GM12878 (cell line): Measurements from ENCODE around the gene NAT9. TPM values are rescaled to one million over a fixed set of nuclear protein-coding genes. Genes with fewer than 3 reads are reported as not detected.

Experiments
- ATAC-seq: fragments of 200-7000 bp; cut with Tn5 transposase; 3 replicates; pipeline ENCODE4 v1.9.1; 2020; ENCODE audit warnings: mild to moderate bottlenecking, moderate library complexity
- BruUV-seq: library from RNA; stranded (reverse); fragments of 400-500 nt; replicated peaks from 2 replicates; lab custom pipeline; 2021; lab: Mats Ljungman, UMichigan
- CTCF ChIA-PET: fragments of 300-600 bp; sonication (Branson Sonifier 250); formaldehyde crosslinking; extraction: SDS; loops from one replicate; lab custom pipeline; 2021; ENCODE audit warnings: inconsistent platforms; lab: Yijun Ruan, JAX
- POLR2A ChIA-PET: fragments of 350-600 bp; formaldehyde crosslinking; extraction: SDS; loops from one replicate; lab custom pipeline; 2021; ENCODE audit warnings: inconsistent platforms; lab: Charles Lee
- RAD21 ChIA-PET: fragments of 300-600 bp; sonication (Branson Sonifier 250); formaldehyde crosslinking; loops from one replicate; lab custom pipeline; 2023; ENCODE audit warnings: antibody characterized with exemption; ENCODE audit not compliant: unreplicated experiment; lab: Charles Lee
- SMC1A ChIA-PET: fragments of 300-600 bp; sonication (Branson Sonifier 250); formaldehyde crosslinking; loops from one replicate; lab custom pipeline; 2023; ENCODE audit not compliant: unreplicated experiment, uncharacterized antibody; lab: Charles Lee
- DNase-seq: peaks from one replicate; pipeline ENCODE4 v3.0.0-alpha.2; 2011; ENCODE audit warnings: low read depth, low spot score
- FAIRE-seq: peaks from 3 replicates; lab custom pipeline; 2011; peaks lifted over from hg19 to GRCh38; lab: Jason Lieb, UNC
- H2AFZ ChIP-seq: 2 replicates; pipeline ENCODE4 v1.6.0; 2011; ENCODE audit warnings: low read depth, low read length, control low read depth; ENCODE audit not compliant: control insufficient read depth
- H3K27ac ChIP-seq: 2 replicates; pipeline ENCODE4 v1.5.1; 2011; ENCODE audit warnings: control low read depth; ENCODE audit not compliant: control insufficient read depth, insufficient read depth
- H3K27me3 ChIP-seq, 2 experiments: replicated peaks in 1 of 2; 2 replicates each; pipeline versions ENCODE4 v1.6.0 to v1.6.1; 2011; ENCODE audit warnings: low read length in 1 of 2; ENCODE audit not compliant: control insufficient read depth in 2 of 2, insufficient read depth in 2 of 2
- H3K36me3 ChIP-seq, 2 experiments: 2 replicates each; pipeline ENCODE4 v1.5.1; 2011; ENCODE audit warnings: low read length in 1 of 2; ENCODE audit not compliant: control insufficient read depth in 2 of 2, insufficient read depth in 2 of 2
- H3K4me1 ChIP-seq: 2 replicates; pipeline ENCODE4 v1.6.1; 2011; ENCODE audit warnings: mild to moderate bottlenecking, low read length, moderate library complexity, mixed read lengths; ENCODE audit not compliant: control insufficient read depth, insufficient read depth
- H3K4me2 ChIP-seq: 2 replicates; pipeline ENCODE4 v1.6.0; 2011; ENCODE audit warnings: control low read depth; ENCODE audit not compliant: control insufficient read depth, insufficient read depth
- H3K4me3 ChIP-seq: fragments of 200-600 bp; sonication (generic); 2 replicates; pipeline ENCODE4 v1.5.1; 2016
- H3K79me2 ChIP-seq: 2 replicates; pipeline ENCODE4 v1.6.0; 2011; ENCODE audit warnings: low read length; ENCODE audit not compliant: control insufficient read depth, insufficient read depth
- H3K9ac ChIP-seq: 2 replicates; pipeline ENCODE4 v1.8.0; 2011; ENCODE audit warnings: low read length, control low read depth, mixed read lengths; ENCODE audit not compliant: control insufficient read depth, insufficient read depth
- H3K9me3 ChIP-seq: replicated peaks from 3 replicates; pipeline ENCODE4 v1.5.1; 2011; ENCODE audit warnings: mild to moderate bottlenecking, low read length; ENCODE audit not compliant: control insufficient read depth, insufficient read depth
- H4K20me1 ChIP-seq: 2 replicates; pipeline ENCODE4 v1.6.0; 2011; ENCODE audit not compliant: control insufficient read depth, insufficient read depth
- ATF7 ChIP-seq: fragments of 450-650 bp; IDR thresholded peaks from 2 replicates; pipeline ENCODE4 v1.6.1; 2016; ENCODE audit warnings: low read depth, mild to moderate bottlenecking
- KAT2A ChIP-seq: conservative IDR thresholded peaks from 2 replicates; pipeline ENCODE4 v1.6.1; 2011; ENCODE audit warnings: low read depth, low read length; ENCODE audit not compliant: control insufficient read depth
- SIX5 ChIP-seq: IDR thresholded peaks from 2 replicates; pipeline ENCODE4 v1.6.1; 2011; ENCODE audit warnings: mild to moderate bottlenecking, low read depth, low read length, moderate library complexity; ENCODE audit not compliant: severe bottlenecking
- STAT3 ChIP-seq: IDR thresholded peaks from 2 replicates; pipeline ENCODE4 v1.6.1; 2011; ENCODE audit warnings: low read depth, low read length, improper control_type of control experiment
- ZNF622 ChIP-seq: fragments of 450-650 bp; IDR thresholded peaks from 2 replicates; pipeline ENCODE4 v1.6.1; 2017; ENCODE audit warnings: mild to moderate bottlenecking, inconsistent platforms
- WGBS: methylation state at CpG from one replicate; pipeline ENCODE4 v1.1.6; 2016; ENCODE audit warnings: low lambda C conversion rate; ENCODE audit not compliant: insufficient replicate concordance, insufficient coverage; ENCODE audit errors: missing lambda C conversion rate; 5-methylcytosine and 5-hydroxymethylcytosine counted together
- in situ Hi-C: fragments of 300-500 bp; cut with MboI; formaldehyde crosslinking; loops from 9 replicates; pipeline ENCODE4 v1.14.3; 2018; ENCODE audit warnings: mixed read lengths
- intact Hi-C: fragments of 100-400 bp; cut with micrococcal nuclease; formaldehyde crosslinking; loops from one replicate; pipeline ENCODE4 v1.14.2; 2022; ENCODE audit not compliant: unreplicated experiment
- polyA plus RNA-seq, 11 experiments: library from polyadenylated mRNA; depleted of rRNA in 4 of 11; unstranded in 6 of 11; stranded (reverse) in 5 of 11; fragments of >200 nt; fragmentation: Nextera tagmentation in 4 of 11; fragmentation: Illumina TruSeq in 1 of 11; extraction: Ambion mirVana in 4 of 11; extraction: Trizol in 1 of 11; gene quantifications; 1 replicate in 1 of 11; 2 replicates in 10 of 11; pipeline versions ENCODE4 v1.2.1 to v1.2.3, GENCODE V29; 2011 to 2016; ENCODE audit warnings: inconsistent platforms in 2 of 11, missing spikeins in 2 of 11, low read depth in 1 of 11
- total RNA-seq, 4 experiments: library from RNA; depleted of rRNA in 3 of 4; stranded (reverse); fragments of >200 nt in 3 of 4; fragmentation: Illumina TruSeq in 1 of 4; extraction: Trizol in 1 of 4; gene quantifications; 2 replicates each; pipeline versions ENCODE4 v1.2.1 to v1.2.3, GENCODE V29; 2013 to 2021
- TF ChIP-seq, protein P1 (sequence below): IDR thresholded peaks from 2 replicates; pipeline ENCODE4 v1.6.1; 2012; ENCODE audit warnings: low read depth, low read length, improper control_type of control experiment
- TF ChIP-seq, protein P2 (sequence below): IDR thresholded peaks from 2 replicates; pipeline ENCODE4 v1.6.1; 2011; ENCODE audit warnings: borderline replicate concordance, low read depth, mild to moderate bottlenecking, moderate library complexity, low read length; ENCODE audit not compliant: insufficient read depth, poor library complexity, severe bottlenecking
- TF ChIP-seq, protein P3 (sequence below): fragments of 450-650 bp; formaldehyde crosslinking; IDR thresholded peaks from 2 replicates; pipeline ENCODE4 v1.5.0; 2022; ENCODE audit warnings: mild to moderate bottlenecking, missing genetic modification characterization
- TF ChIP-seq, protein P4 (sequence below): IDR thresholded peaks from 2 replicates; pipeline ENCODE4 v1.6.1; 2012; ENCODE audit warnings: low read depth, low read length, improper control_type of control experiment
- TF ChIP-seq, protein P5 (sequence below): fragments of 450-650 bp; IDR thresholded peaks from 2 replicates; pipeline ENCODE4 v1.6.1; 2017; ENCODE audit warnings: low read depth, mild to moderate bottlenecking, moderate library complexity
- TF ChIP-seq, protein P6 (sequence below): fragments of 450-650 bp; IDR thresholded peaks from 2 replicates; pipeline ENCODE4 v1.6.1; 2016; ENCODE audit warnings: mild to moderate bottlenecking

The NAT9 gene
- total and polyA plus RNA-seq, 10 of the 15 experiments (the other 5 are each of a cell fraction or from before 2014, with no cell fraction given), result 3.5 to 45.3 (median 27.3) TPM

DNA sequence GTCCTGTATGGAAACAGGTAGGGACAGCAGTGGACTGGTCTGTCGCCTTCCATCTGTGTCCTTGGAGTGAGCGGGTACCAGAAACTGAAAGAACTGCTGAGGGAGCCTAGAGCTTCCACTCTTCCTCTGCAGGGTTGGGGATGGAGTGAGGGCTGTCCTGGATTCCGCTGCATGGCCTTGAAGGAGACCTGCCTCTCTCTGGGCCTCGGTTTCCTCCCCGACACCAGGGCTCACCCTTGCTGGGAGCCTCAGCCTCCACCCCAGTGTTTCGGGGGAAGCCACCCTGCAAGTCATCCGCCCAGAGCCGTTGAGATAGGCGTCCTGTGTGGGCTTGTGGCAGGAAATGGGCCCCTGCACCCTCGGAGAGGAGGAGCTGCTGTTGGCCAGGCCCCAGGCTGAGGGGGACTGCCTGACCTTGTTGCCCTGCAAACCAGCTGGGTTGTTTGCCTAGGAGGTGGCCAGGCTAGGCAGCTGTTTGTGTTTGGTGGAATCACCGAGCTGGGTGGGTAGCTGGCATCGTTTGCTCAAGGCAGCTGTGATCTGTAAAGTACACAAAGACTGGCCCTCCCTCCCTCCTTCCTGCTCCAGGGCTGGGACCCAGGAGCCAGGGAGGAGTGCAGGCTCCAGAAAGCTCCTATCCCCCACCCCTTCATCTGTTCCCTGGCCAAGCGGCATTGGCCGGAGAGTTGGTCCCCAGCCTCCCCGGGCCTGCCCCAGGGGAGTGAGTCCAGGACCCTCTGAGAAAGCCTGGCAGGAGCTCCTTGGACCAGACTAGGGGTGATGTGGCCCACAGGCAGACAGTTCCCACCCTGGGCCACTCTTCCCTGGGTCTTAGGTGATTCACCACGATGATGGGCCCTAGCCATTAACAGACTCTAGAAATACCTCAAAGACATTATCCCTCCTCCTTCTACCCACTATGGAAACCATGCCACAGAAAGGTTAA, 37.8 kb downstream of the NAT9 start:
- Histone ChIP-seq H3K9ac (peak overlapping the region; percentile 67), H3K4me3 (peak overlapping the region; percentile 69)
- RAD21 ChIA-PET, result interaction anchor here (0.6 to 5.0 kb wide), 23 partner anchors 7 to 222 kb away, joined by 3 to 299 read pairs (median 6); partner anchors contain the start of genes CD300C, CD300H, FDXR and NAT9
- TF ChIP-seq ZNF622 (no peak), KAT2A (no peak), ATF7 (0 out of 2 replicates have a peak, but pooled peaks have one; percentile 29), SIX5 (no peak), STAT3 (no peak)
- TF ChIP-seq, protein P1, sequence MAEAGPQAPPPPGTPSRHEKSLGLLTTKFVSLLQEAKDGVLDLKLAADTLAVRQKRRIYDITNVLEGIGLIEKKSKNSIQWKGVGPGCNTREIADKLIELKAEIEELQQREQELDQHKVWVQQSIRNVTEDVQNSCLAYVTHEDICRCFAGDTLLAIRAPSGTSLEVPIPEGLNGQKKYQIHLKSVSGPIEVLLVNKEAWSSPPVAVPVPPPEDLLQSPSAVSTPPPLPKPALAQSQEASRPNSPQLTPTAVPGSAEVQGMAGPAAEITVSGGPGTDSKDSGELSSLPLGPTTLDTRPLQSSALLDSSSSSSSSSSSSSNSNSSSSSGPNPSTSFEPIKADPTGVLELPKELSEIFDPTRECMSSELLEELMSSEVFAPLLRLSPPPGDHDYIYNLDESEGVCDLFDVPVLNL, result no peak
- TF ChIP-seq, protein P2, sequence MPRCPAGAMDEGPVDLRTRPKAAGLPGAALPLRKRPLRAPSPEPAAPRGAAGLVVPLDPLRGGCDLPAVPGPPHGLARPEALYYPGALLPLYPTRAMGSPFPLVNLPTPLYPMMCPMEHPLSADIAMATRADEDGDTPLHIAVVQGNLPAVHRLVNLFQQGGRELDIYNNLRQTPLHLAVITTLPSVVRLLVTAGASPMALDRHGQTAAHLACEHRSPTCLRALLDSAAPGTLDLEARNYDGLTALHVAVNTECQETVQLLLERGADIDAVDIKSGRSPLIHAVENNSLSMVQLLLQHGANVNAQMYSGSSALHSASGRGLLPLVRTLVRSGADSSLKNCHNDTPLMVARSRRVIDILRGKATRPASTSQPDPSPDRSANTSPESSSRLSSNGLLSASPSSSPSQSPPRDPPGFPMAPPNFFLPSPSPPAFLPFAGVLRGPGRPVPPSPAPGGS, result peak; percentile 23
- TF ChIP-seq, protein P3, sequence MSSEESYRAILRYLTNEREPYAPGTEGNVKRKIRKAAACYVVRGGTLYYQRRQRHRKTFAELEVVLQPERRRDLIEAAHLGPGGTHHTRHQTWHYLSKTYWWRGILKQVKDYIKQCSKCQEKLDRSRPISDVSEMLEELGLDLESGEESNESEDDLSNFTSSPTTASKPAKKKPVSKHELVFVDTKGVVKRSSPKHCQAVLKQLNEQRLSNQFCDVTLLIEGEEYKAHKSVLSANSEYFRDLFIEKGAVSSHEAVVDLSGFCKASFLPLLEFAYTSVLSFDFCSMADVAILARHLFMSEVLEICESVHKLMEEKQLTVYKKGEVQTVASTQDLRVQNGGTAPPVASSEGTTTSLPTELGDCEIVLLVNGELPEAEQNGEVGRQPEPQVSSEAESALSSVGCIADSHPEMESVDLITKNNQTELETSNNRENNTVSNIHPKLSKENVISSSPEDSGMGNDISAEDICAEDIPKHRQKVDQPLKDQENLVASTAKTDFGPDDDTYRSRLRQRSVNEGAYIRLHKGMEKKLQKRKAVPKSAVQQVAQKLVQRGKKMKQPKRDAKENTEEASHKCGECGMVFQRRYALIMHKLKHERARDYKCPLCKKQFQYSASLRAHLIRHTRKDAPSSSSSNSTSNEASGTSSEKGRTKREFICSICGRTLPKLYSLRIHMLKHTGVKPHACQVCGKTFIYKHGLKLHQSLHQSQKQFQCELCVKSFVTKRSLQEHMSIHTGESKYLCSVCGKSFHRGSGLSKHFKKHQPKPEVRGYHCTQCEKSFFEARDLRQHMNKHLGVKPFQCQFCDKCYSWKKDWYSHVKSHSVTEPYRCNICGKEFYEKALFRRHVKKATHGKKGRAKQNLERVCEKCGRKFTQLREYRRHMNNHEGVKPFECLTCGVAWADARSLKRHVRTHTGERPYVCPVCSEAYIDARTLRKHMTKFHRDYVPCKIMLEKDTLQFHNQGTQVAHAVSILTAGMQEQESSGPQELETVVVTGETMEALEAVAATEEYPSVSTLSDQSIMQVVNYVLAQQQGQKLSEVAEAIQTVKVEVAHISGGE (CRISPR knock-in tag), result no peak
- TF ChIP-seq, protein P4, sequence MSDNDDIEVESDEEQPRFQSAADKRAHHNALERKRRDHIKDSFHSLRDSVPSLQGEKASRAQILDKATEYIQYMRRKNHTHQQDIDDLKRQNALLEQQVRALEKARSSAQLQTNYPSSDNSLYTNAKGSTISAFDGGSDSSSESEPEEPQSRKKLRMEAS, result no peak
- TF ChIP-seq, protein P5, sequence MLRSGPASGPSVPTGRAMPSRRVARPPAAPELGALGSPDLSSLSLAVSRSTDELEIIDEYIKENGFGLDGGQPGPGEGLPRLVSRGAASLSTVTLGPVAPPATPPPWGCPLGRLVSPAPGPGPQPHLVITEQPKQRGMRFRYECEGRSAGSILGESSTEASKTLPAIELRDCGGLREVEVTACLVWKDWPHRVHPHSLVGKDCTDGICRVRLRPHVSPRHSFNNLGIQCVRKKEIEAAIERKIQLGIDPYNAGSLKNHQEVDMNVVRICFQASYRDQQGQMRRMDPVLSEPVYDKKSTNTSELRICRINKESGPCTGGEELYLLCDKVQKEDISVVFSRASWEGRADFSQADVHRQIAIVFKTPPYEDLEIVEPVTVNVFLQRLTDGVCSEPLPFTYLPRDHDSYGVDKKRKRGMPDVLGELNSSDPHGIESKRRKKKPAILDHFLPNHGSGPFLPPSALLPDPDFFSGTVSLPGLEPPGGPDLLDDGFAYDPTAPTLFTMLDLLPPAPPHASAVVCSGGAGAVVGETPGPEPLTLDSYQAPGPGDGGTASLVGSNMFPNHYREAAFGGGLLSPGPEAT, result no peak
- TF ChIP-seq, protein P6, sequence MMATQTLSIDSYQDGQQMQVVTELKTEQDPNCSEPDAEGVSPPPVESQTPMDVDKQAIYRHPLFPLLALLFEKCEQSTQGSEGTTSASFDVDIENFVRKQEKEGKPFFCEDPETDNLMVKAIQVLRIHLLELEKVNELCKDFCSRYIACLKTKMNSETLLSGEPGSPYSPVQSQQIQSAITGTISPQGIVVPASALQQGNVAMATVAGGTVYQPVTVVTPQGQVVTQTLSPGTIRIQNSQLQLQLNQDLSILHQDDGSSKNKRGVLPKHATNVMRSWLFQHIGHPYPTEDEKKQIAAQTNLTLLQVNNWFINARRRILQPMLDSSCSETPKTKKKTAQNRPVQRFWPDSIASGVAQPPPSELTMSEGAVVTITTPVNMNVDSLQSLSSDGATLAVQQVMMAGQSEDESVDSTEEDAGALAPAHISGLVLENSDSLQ, result no peak

More for the DNA sequence above, 37.8 kb downstream of the NAT9 start:
- in situ Hi-C loops, result loop anchor here (5.0 kb wide), 1 partner anchor 81 kb away; no protein-coding TSS in a partner anchor
- BruUV-seq, result no TSS peak
- H3K9me3 ChIP-seq, result no peaks in the 10 kb centered on the region; the same call in 2 of the 3 replicates
- ChIA-PET SMC1A (interaction anchor here (0.6 to 5.4 kb wide), 19 partner anchors 8 to 451 kb away, joined by 3 to 152 read pairs (median 6); partner anchors contain the start of genes CD300H and NAT9), POLR2A (interaction anchor here (0.6 to 4.1 kb wide), 14 partner anchors 8 to 560 kb away, joined by 3 to 37 read pairs (median 4); partner anchors contain the start of gene FDXR), CTCF (interaction anchor here (0.7 to 5.0 kb wide), 40 partner anchors 8 to 440 kb away, joined by 3 to 349 read pairs (median 4); partner anchors contain the start of genes CD300A, CD300H, FDXR and NAT9)
- no peaks in the 10 kb centered on the region for H3K27me3 ChIP-seq
- H2AFZ ChIP-seq, result peak overlapping the region; percentile 74
- peak overlapping the region; percentile 47 for H3K27ac ChIP-seq
- no peaks in the 10 kb centered on the region for H3K79me2 ChIP-seq
- peaks cover 48% of the 10 kb centered on the region for H3K4me1 ChIP-seq
- H3K4me2 ChIP-seq, result peak overlapping the region; percentile 99
- FAIRE-seq (no peak), ATAC-seq (peak; percentile 75), DNase-seq (peak; percentile 60)
- H4K20me1 ChIP-seq, result no peaks in the 10 kb centered on the region
- intact Hi-C loops, result loop anchor here (5.0 kb wide), 1 partner anchor 51 kb away; no protein-coding TSS in a partner anchor
- H3K36me3 ChIP-seq, result no peaks in the 10 kb centered on the region
- 18% methylated on average over 16 of the region's 16 CpGs for WGBS
